ENCODE data around the gene LDB1.

LDB1 gene

GRCh38 chr10:102113956-102114857 is 6.0 kb downstream of the LDB1 start:
- in situ Hi-C loops (cut with MboI; ENCODE audit: low sequenced_read_pairs): no loop called here

DNA sequence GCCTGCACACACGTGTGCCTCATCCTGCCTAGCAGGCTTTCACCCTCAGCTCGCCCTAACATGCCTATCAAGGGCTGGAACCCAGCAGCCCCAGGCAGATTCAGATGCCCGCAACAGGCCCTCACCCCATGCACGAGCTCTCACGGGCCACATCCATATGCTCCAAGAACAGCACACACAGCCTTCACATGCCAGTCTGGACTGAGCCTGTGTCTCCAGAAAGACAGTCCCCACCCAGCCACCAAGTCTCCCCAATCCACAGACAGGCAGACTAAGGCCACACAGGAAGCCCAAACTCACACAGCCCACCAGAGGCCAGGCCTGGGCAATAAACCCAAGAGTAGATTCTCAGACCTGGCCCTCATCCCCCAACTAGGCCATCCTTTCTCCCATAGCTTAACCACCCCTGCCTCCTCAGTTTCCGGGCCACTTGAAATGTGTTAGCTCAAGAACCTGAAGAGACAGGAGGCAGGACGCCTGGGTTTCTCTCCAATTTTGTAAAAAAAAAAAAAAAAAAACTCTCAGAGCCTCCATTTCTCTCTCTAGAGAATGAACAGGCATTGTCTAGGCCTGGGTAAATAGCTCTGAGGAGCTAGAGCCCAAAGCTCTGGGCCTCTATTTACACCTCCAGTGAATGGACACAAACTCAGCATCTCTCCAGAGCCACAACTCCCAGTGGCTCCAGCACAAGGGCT is 6.8 kb downstream of the LDB1 start:
- in situ Hi-C loops (cut with MboI; ENCODE audit: low sequenced_read_pairs): no loop called here

- in situ Hi-C loops (cut with MboI; ENCODE audit: low sequenced_read_pairs): no loop called here
Measured at GRCh38 chr10:102112210-102112817, 7.9 kb downstream of the LDB1 start.

DNA sequence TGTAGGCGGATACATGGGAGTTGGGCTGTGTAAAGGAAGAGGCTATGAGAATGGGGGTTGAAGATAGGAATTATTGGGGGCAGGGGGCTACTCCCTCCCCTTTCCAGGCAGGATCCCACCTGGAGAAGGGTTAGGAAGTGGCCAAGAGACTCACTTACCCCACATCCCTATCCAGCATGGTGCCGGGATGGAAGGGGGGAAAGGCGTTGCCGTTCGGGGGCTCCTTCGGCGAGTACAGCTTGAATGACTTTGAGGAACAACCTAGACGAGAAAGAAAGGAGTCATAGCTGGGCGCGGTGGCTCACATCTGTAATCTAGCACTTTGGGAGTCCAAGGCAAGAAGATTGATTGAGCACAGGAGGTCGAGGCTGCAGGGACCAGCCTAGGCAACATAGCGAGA is 8.9 kb downstream of the LDB1 start:
- in situ Hi-C loops (cut with MboI; ENCODE audit: low sequenced_read_pairs): no loop called here

GRCh38 chr10:102109166-102110116 is 10.7 kb downstream of the LDB1 start:
- in situ Hi-C loops (cut with MboI; ENCODE audit: low sequenced_read_pairs): no loop called here

GRCh38 chr10:102106998-102107397 is 13.2 kb downstream of the LDB1 start:
- in situ Hi-C loops (cut with MboI; ENCODE audit: low sequenced_read_pairs): no loop called here

- in situ Hi-C loops (cut with MboI; ENCODE audit: low sequenced_read_pairs): no loop called here
Measured at GRCh38 chr10:102102421-102102820, 17.7 kb downstream of the LDB1 start.

GRCh38 chr10:102101152-102101551 is 19.0 kb downstream of the LDB1 start:
- in situ Hi-C loops (cut with MboI; ENCODE audit: low sequenced_read_pairs): no loop called here

DNA sequence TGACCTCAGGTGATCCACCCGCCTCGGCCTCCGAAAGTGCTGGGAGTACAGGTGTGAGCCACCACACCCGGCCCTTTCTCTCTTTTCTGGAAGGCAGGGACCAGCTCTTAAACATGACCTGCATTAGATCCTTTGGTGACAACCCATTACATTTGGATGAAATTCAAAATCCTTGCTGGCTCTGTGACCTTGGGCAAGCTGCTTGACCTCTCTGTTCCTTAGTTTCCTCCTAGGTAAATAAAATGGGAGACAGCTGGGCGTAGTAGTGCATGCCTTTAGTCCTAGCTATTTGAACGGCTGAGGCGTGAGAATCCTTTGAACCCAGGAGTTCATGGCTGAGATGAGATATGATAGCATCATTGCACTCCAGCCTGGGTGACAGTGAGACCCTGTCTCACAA is 23.7 kb downstream of the LDB1 start:
- in situ Hi-C loops (cut with MboI; ENCODE audit: low sequenced_read_pairs): no loop called here

- in situ Hi-C loops (cut with MboI; ENCODE audit: low sequenced_read_pairs): no loop called here
Measured at GRCh38 chr10:102090772-102091171, 29.4 kb downstream of the LDB1 start.

- in situ Hi-C loops (cut with MboI; ENCODE audit: low sequenced_read_pairs): no loop called here
Measured at GRCh38 chr10:102086196-102086595, 34.0 kb downstream of the LDB1 start.

GRCh38 chr10:102085336-102085735 is 34.8 kb downstream of the LDB1 start:
- in situ Hi-C loops (cut with MboI; ENCODE audit: low sequenced_read_pairs): no loop called here

GRCh38 chr10:102083541-102083940 is 36.6 kb downstream of the LDB1 start:
- in situ Hi-C loops (cut with MboI; ENCODE audit: low sequenced_read_pairs): no loop called here

GRCh38 chr10:102072673-102073527 is 47.3 kb downstream of the LDB1 start:
- in situ Hi-C loops (cut with MboI; ENCODE audit: low sequenced_read_pairs): loop anchor here (10.0 kb wide), 1 partner anchor 228 kb away; the partner anchor contains the start of gene KCNIP2

DNA sequence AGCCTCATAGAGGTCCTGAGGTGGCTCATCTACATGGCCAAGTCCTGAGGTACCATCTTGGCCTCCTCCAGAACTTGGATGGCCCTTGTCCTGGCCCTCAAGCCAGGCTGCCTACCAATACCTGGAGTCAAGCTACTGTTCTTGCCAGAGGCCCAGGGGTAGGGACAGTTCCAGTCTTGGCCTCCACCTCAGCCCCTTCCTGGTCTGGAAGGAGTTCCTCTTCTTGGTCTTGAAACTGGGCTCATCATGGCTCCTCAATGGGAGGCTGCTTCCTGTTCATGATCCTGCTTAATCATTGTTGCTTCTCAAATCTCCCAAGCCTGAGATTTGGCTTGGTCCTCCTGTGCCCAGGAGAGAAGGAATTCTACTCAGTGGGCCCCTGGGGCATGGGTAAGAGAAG is 51.1 kb downstream of the LDB1 start:
- in situ Hi-C loops (cut with MboI; ENCODE audit: low sequenced_read_pairs): no loop called here

DNA sequence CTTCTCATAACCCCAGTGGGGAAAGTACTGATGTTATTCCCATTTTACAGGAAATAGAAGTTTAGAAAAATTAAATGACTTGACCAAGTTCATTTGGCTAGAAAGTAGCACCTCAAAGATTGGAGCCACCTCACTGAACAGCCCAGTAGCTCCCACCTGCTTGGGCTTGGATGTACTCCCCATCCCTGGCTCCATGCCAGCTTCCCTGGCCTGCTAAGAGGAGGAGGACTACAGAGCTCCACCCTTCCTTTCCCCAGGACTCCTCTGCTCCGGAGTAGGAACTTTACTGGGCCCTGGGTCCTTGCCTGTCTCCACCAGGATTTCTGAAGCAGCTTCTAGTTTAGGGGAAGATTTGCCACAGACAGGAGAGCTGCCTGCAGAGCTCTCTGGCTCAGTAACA is 52.0 kb downstream of the LDB1 start:
- in situ Hi-C loops (cut with MboI; ENCODE audit: low sequenced_read_pairs): no loop called here

- in situ Hi-C loops (cut with MboI; ENCODE audit: low sequenced_read_pairs): no loop called here
Measured at GRCh38 chr10:102067091-102067916, 52.9 kb downstream of the LDB1 start.

DNA sequence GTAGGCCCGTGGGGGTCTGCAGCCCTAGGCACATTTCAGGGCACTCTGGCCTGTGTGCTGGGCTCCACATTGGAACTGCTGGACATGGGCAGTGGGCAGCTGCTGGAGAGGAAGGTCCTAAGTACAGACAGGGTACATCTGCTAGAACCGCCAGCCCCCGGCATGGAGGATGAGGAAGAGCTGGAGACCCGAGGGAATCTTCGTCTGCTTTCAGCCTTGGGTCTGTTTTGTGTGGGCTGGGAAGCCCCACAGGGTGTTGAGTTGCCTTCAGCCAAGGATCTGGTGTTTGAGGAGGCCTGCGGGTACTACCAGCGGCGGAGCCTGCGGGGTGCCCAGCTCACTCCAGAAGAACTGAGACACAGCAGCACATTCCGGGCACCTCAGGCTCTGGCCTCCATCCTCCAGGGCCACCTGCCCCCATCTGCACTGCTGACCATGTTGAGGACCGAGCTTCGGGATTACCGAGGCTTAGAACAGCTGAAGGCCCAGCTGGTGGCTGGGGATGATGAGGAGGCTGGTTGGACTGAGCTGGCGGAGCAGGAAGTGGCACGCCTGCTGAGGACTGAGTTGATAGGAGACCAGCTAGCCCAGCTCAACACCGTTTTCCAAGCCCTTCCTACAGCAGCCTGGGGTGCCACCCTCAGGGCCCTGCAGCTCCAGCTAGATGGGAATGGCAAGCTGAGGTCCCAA is 53.6 kb downstream of the LDB1 start:
- in situ Hi-C loops (cut with MboI; ENCODE audit: low sequenced_read_pairs): no loop called here

Data from HL-60/S4 treated with retinoic acid at 250 ng/mL for 4 days and 3 days (cell line).